ENCODE data around the gene MPDZ. TPM values are rescaled to one million over a fixed set of nuclear protein-coding genes. Genes with fewer than 3 reads are reported as not detected.

MPDZ gene
- total RNA-seq, 1 donor: 41.0 TPM

- no peak for TF ChIP-seq CTCF (IDR thresholded peaks at IDR 0.05; ENCODE audit: insufficient read depth, low read length)
- no peak overlapping the region for H3K4me3 ChIP-seq (ENCODE audit: low read depth, low read length)
- DNase-seq (ENCODE audit: low read depth): no peak
These were observed 202.9 kb downstream of the MPDZ start for GRCh38 chr9:13076616-13077015.

- TF ChIP-seq CTCF (IDR thresholded peaks at IDR 0.05; ENCODE audit: insufficient read depth, low read length): no peak
- DNase-seq (ENCODE audit: low read depth): no peak
- no peak overlapping the region for H3K4me3 ChIP-seq (ENCODE audit: low read depth, low read length)
These were observed 207.6 kb downstream of the MPDZ start for GRCh38 chr9:13071921-13072320.

- TF ChIP-seq CTCF (IDR thresholded peaks at IDR 0.05; ENCODE audit: insufficient read depth, low read length): no peak
- DNase-seq (ENCODE audit: low read depth): no peak
- H3K4me3 ChIP-seq (ENCODE audit: low read depth, low read length): no peak overlapping the region
These were observed 208.6 kb downstream of the MPDZ start for GRCh38 chr9:13070612-13071595.

- no peak for DNase-seq (ENCODE audit: low read depth)
- H3K4me3 ChIP-seq (ENCODE audit: low read depth, low read length): no peak overlapping the region
- TF ChIP-seq CTCF (IDR thresholded peaks at IDR 0.05; ENCODE audit: insufficient read depth, low read length): no peak
These were observed 210.0 kb downstream of the MPDZ start for GRCh38 chr9:13069498-13069897.

- TF ChIP-seq CTCF (IDR thresholded peaks at IDR 0.05; ENCODE audit: insufficient read depth, low read length): no peak
- DNase-seq (ENCODE audit: low read depth): no peak
- no peak overlapping the region for H3K4me3 ChIP-seq (ENCODE audit: low read depth, low read length)
These were observed 214.8 kb downstream of the MPDZ start for GRCh38 chr9:13064676-13065075.

- no peak for DNase-seq (ENCODE audit: low read depth)
- H3K4me3 ChIP-seq (ENCODE audit: low read depth, low read length): no peak overlapping the region
- no peak for TF ChIP-seq CTCF (IDR thresholded peaks at IDR 0.05; ENCODE audit: insufficient read depth, low read length)
These were observed 215.5 kb downstream of the MPDZ start for GRCh38 chr9:13063880-13064459.
